T-helper 2 cell (primary cell): ENCODE data around the gene ICAM5.

ENCODE experiments used
- DNase-seq, 5 experiments: peaks; one replicate each; pipeline versions ENCODE4 v3.0.0 to v3.0.0-alpha.2; 2012 to 2022

ICAM5 gene

GRCh38 chr19:10292206-10292788, 2.5 kb downstream of the ICAM5 start:
- peak; percentile 48 to 69 (median 55) for DNase-seq

GRCh38 chr19:10292789-10293636, 3.3 kb downstream of the ICAM5 start:
- DNase-seq: peak in 1 of 5 experiments; percentile 34

- DNase-seq: peak in 1 of 5 experiments; percentile 14
Observed at GRCh38 chr19:10293637-10294367, 4.0 kb downstream of the ICAM5 start.

- DNase-seq: no peak
Observed at GRCh38 chr19:10294368-10294697, 4.6 kb downstream of the ICAM5 start.

- DNase-seq: peak; percentile 38 to 83 (median 63)
Observed at GRCh38 chr19:10295305-10295846, 5.6 kb downstream of the ICAM5 start.

GRCh38 chr19:10295847-10296591, 6.3 kb downstream of the ICAM5 start:
- DNase-seq: no peak

- no peak for DNase-seq
Observed at GRCh38 chr19:10299545-10300458, 10.1 kb downstream of the ICAM5 start.

GRCh38 chr19:10305139-10305806, 15.5 kb downstream of the ICAM5 start:
- no peak for DNase-seq

GRCh38 chr19:10306327-10306726, 16.6 kb downstream of the ICAM5 start:
- DNase-seq: no peak

- no peak for DNase-seq
Observed at GRCh38 chr19:10309423-10309822, 19.7 kb downstream of the ICAM5 start, which contains the start of gene ZGLP1. TSS of gene ZGLP1 (minus strand) at chr19:10309815.

- DNase-seq: peak; percentile 78 to 90 (median 89)
Observed at GRCh38 chr19:10315335-10316214, 25.8 kb downstream of the ICAM5 start, which contains the start of gene FDX2. TSS of gene FDX2 (minus strand) at chr19:10316015. CDS start at chr19:10315996, 19 bp downstream.

- no peak for DNase-seq
Observed at GRCh38 chr19:10316229-10317044, 26.7 kb downstream of the ICAM5 start.

GRCh38 chr19:10317045-10317856, 27.5 kb downstream of the ICAM5 start:
- no peak for DNase-seq

GRCh38 chr19:10317857-10318462, 28.2 kb downstream of the ICAM5 start:
- DNase-seq: no peak

- no peak for DNase-seq
Observed at GRCh38 chr19:10318807-10319682, 29.3 kb downstream of the ICAM5 start.
